Type B pancreatic cell (in vitro differentiated cells): ENCODE data around the gene SH3D19. TPM values are rescaled to one million over a fixed set of nuclear protein-coding genes. Genes with fewer than 3 reads are reported as not detected.
"Not testable (repeated sequence)": the region's sequence is repeated elsewhere in the genome, so short reads cannot be mapped to it uniquely, and the experiment has no call there.

Experiments used
- DNase-seq: peaks from one replicate; pipeline ENCODE4 v3.0.0; 2021; ENCODE audit warnings: mixed read lengths; ENCODE audit not compliant: unreplicated experiment; ENCODE audit errors: extremely low spot score
- H3K27ac Mint-ChIP-seq: 2 replicates; pipeline ENCODE4 v1.8.0; 2021; ENCODE audit warnings: mild to moderate bottlenecking, mixed read lengths
- H3K27me3 Mint-ChIP-seq: 2 replicates; pipeline ENCODE4 v1.8.0; 2021; ENCODE audit warnings: mixed read lengths
- H3K36me3 Mint-ChIP-seq: 2 replicates; pipeline ENCODE4 v1.8.0; 2021; ENCODE audit warnings: mixed read lengths
- H3K4me1 Mint-ChIP-seq: one replicate; pipeline ENCODE4 v1.8.0; 2021; ENCODE audit warnings: mixed read lengths; ENCODE audit not compliant: unreplicated experiment
- H3K4me3 Mint-ChIP-seq: 2 replicates; pipeline ENCODE4 v1.8.0; 2021; ENCODE audit warnings: mild to moderate bottlenecking, mixed read lengths
- H3K9me3 Mint-ChIP-seq: 2 replicates; pipeline ENCODE4 v1.8.0; 2021; ENCODE audit warnings: mixed read lengths
- CTCF ChIP-seq: fragments of 200-600 bp; sonication (generic); conservative IDR thresholded peaks from 2 replicates; pipeline ENCODE4 v1.5.0; 2021; ENCODE audit warnings: antibody characterized with exemption, mild to moderate bottlenecking
- total RNA-seq: library from RNA; stranded (reverse); gene quantifications from 2 replicates; pipeline ENCODE4 v1.2.1, GENCODE V29; 2021; ENCODE audit warnings: low replicate concordance

Gene SH3D19
- total RNA-seq, 1 donor from 2014 or later = 24.3 TPM

GRCh38 chr4:151143811-151144210 is 181.6 kb downstream of the SH3D19 start:
- no peak for TF ChIP-seq CTCF
- no peaks in the 10 kb centered on the region for H3K9me3 Mint-ChIP-seq
- H3K27me3 Mint-ChIP-seq = no peaks in the 10 kb centered on the region
- no peak overlapping the region for H3K27ac Mint-ChIP-seq
- no peak overlapping the region for H3K4me3 Mint-ChIP-seq
- DNase-seq = no peak
- H3K4me1 Mint-ChIP-seq = no peaks in the 10 kb centered on the region
- H3K36me3 Mint-ChIP-seq = peaks cover 40% of the 10 kb centered on the region

GRCh38 chr4:151143162-151143561 is 182.2 kb downstream of the SH3D19 start:
- Mint-ChIP-seq H3K9me3 (no peaks in the 10 kb centered on the region), H3K27me3 (no peaks in the 10 kb centered on the region), H3K4me1 (no peaks in the 10 kb centered on the region), H3K27ac (no peak overlapping the region), H3K36me3 (peaks cover 39% of the 10 kb centered on the region), H3K4me3 (no peak overlapping the region)
- DNase-seq = no peak
- no peak for TF ChIP-seq CTCF

- peaks cover 35% of the 10 kb centered on the region for H3K36me3 Mint-ChIP-seq
- no peaks in the 10 kb centered on the region for H3K9me3 Mint-ChIP-seq
- no peak for TF ChIP-seq CTCF
- no peaks in the 10 kb centered on the region for H3K27me3 Mint-ChIP-seq
- H3K4me3 Mint-ChIP-seq = no peak overlapping the region
- no peaks in the 10 kb centered on the region for H3K4me1 Mint-ChIP-seq
- no peak overlapping the region for H3K27ac Mint-ChIP-seq
- no peak for DNase-seq
Observed at GRCh38 chr4:151142758-151143157, 182.6 kb downstream of the SH3D19 start.

- TF ChIP-seq CTCF = no peak
- H3K4me3 Mint-ChIP-seq = no peak overlapping the region
- H3K9me3 Mint-ChIP-seq = no peaks in the 10 kb centered on the region
- H3K36me3 Mint-ChIP-seq = peaks cover 24% of the 10 kb centered on the region
- no peaks in the 10 kb centered on the region for H3K27me3 Mint-ChIP-seq
- no peak overlapping the region for H3K27ac Mint-ChIP-seq
- no peaks in the 10 kb centered on the region for H3K4me1 Mint-ChIP-seq
- no peak for DNase-seq
Observed at GRCh38 chr4:151139814-151140213, 185.6 kb downstream of the SH3D19 start.

GRCh38 chr4:151136048-151136447 is 189.4 kb downstream of the SH3D19 start:
- not testable (repeated sequence) for H3K9me3 Mint-ChIP-seq, H3K36me3 Mint-ChIP-seq, H3K4me3 Mint-ChIP-seq, H3K27ac Mint-ChIP-seq, DNase-seq, H3K4me1 Mint-ChIP-seq, H3K27me3 Mint-ChIP-seq

GRCh38 chr4:151133311-151133710 is 192.1 kb downstream of the SH3D19 start:
- no peaks in the 10 kb centered on the region for H3K36me3 Mint-ChIP-seq
- no peaks in the 10 kb centered on the region for H3K9me3 Mint-ChIP-seq
- no peak overlapping the region for H3K4me3 Mint-ChIP-seq
- no peak for DNase-seq
- H3K4me1 Mint-ChIP-seq = no peaks in the 10 kb centered on the region
- no peak for TF ChIP-seq CTCF
- H3K27ac Mint-ChIP-seq = no peak overlapping the region
- H3K27me3 Mint-ChIP-seq = no peaks in the 10 kb centered on the region
